Tibial artery (tissue), 4 donors: Measurements from ENCODE around the gene COL4A2.
A peak's percentile ranks its signal among the peaks of the same experiment; 100 is the strongest.
"Not testable (repeated sequence)": the region's sequence is repeated elsewhere in the genome, so short reads cannot be mapped to it uniquely, and the experiment has no call there.

ENCODE experiments used
- DNase-seq, 2 donors: peaks; one replicate each; pipeline ENCODE4 v3.0.0-alpha.2; 2019
- H3K27ac ChIP-seq, 2 donors: fragments of 200-600 bp; sonication (generic) in 1 of 2; 1 replicate in 1 of 2; 2 replicates in 1 of 2; pipeline ENCODE4 v1.5.1; 2018 to 2019; ENCODE audit warnings: mild to moderate bottlenecking in 1 of 2
- H3K27me3 ChIP-seq, 2 donors: fragments of 200-600 bp; sonication (generic) in 1 of 2; one replicate each; pipeline versions ENCODE4 v1.5.1 to v1.6.0; 2016 to 2019
- H3K36me3 ChIP-seq, 3 donors: fragments of 200-600 bp; sonication (generic) in 2 of 3; one replicate each; pipeline ENCODE4 v1.5.1; 2016 to 2019; ENCODE audit warnings: mild to moderate bottlenecking in 2 of 3
- H3K4me1 ChIP-seq, 4 donors: fragments of 200-600 bp; sonication (generic) in 2 of 4; 1 replicate in 3 of 4; 2 replicates in 1 of 4; pipeline ENCODE4 v1.5.1; 2016 to 2019
- H3K4me3 ChIP-seq, 2 donors: fragments of 200-600 bp; sonication (generic) in 1 of 2; 1 replicate in 1 of 2; 2 replicates in 1 of 2; pipeline ENCODE4 v1.5.1; 2018 to 2019; ENCODE audit warnings: mild to moderate bottlenecking in 2 of 2
- H3K9me3 ChIP-seq, 3 donors: fragments of 200-600 bp; sonication (generic) in 1 of 3; one replicate each; pipeline ENCODE4 v1.5.1; 2016 to 2019
- intact Hi-C: fragments of 100-400 bp; cut with DNase I; formaldehyde crosslinking; loops from one replicate; pipeline ENCODE4 v1.15.0; 2023; ENCODE audit warnings: low total_unique reads
- TF ChIP-seq, protein P1 (sequence below), 2 experiments: fragments of 200-600 bp in 1 of 2; fragments of 450-650 bp in 1 of 2; IDR thresholded peaks; one replicate each; pipeline ENCODE4 v1.5.1; 2017 to 2019; ENCODE audit warnings: antibody characterized with exemption in 2 of 2, mild to moderate bottlenecking in 1 of 2, moderate library complexity in 1 of 2

Gene COL4A2

DNA sequence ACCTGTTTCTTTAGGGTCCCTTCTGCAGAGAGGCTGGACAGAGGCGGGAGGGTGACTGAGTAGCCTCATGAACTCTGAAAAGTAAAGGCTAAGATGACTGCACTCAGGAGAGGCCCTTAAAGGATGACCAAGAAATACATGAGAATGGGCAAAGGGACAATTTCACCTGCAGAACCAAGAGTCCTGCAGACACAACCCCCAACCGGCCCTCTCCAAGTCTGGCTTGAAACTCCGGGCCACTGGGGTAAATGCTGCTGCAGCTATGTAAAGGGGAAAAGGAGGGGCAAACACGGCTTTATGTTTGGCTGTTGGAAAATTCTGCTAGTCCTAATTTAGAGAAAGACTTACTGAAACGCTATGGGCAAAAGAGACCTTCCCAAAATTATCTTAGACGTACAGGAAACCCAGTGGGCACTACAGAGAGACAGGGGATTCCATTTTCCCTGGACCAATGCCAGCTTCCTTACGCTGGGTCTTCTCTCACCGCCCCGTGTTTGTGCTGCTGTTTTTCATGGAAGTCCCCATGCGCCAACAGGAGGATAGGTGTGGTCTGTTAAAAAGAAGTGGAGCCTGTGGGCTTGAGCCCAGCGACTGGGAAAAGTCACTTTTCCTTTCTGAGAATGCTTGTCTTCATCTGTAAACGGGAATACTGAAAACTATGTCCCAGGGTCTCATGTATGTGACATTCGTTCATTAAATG, 10.6 kb downstream of the COL4A2 start:
- Histone ChIP-seq H3K4me3 (no peak overlapping the region), H3K9me3 (no peaks in the 10 kb centered on the region), H3K36me3 (peaks cover 11 to 14% (median 14%) of the 10 kb centered on the region in 3 donors), H3K27ac (peak overlapping the region; percentile 46 to 93), H3K4me1 (peaks cover 8 to 97% (median 85%) of the 10 kb centered on the region in 4 donors), H3K27me3 (no peaks in the 10 kb centered on the region)
- intact Hi-C loops = no loop called here
- TF ChIP-seq, protein P1, sequence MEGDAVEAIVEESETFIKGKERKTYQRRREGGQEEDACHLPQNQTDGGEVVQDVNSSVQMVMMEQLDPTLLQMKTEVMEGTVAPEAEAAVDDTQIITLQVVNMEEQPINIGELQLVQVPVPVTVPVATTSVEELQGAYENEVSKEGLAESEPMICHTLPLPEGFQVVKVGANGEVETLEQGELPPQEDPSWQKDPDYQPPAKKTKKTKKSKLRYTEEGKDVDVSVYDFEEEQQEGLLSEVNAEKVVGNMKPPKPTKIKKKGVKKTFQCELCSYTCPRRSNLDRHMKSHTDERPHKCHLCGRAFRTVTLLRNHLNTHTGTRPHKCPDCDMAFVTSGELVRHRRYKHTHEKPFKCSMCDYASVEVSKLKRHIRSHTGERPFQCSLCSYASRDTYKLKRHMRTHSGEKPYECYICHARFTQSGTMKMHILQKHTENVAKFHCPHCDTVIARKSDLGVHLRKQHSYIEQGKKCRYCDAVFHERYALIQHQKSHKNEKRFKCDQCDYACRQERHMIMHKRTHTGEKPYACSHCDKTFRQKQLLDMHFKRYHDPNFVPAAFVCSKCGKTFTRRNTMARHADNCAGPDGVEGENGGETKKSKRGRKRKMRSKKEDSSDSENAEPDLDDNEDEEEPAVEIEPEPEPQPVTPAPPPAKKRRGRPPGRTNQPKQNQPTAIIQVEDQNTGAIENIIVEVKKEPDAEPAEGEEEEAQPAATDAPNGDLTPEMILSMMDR (IDR thresholded peaks at IDR 0.05) = no peak
- peak in 1 of 2 donors; percentile 62 for DNase-seq

DNA sequence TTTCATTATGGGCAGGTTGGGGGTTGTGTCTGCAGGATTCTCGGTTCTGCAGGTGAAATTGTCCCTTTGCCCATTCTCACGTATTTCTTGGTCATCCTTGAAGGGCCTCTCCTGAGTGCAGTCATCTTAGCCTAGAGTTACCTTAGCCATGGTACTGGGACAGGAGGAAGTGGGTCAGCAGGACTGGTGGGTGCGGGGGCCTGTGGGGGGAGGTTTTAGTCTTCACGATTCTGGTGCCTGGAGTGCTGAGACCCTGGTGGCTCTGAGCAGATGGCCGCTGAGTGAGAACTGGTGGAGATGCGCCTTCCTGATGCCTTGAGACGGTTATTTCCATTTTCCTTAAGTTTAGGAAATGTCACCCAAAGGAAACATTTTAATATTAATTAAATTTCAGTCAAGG, 11.8 kb downstream of the COL4A2 start:
- peaks cover 11 to 14% (median 14%) of the 10 kb centered on the region in 3 donors for H3K36me3 ChIP-seq
- H3K27me3 ChIP-seq = no peaks in the 10 kb centered on the region
- DNase-seq = peak in 1 of 2 donors; percentile 54
- no peaks in the 10 kb centered on the region for H3K9me3 ChIP-seq
- H3K4me1 ChIP-seq = peaks cover 8 to 100% (median 89%) of the 10 kb centered on the region in 4 donors
- peak overlapping the region; percentile 43 to 93 for H3K27ac ChIP-seq
- TF ChIP-seq, protein P1 (IDR thresholded peaks at IDR 0.05) = no peak
- no peak overlapping the region for H3K4me3 ChIP-seq
- intact Hi-C loops = no loop called here

DNA sequence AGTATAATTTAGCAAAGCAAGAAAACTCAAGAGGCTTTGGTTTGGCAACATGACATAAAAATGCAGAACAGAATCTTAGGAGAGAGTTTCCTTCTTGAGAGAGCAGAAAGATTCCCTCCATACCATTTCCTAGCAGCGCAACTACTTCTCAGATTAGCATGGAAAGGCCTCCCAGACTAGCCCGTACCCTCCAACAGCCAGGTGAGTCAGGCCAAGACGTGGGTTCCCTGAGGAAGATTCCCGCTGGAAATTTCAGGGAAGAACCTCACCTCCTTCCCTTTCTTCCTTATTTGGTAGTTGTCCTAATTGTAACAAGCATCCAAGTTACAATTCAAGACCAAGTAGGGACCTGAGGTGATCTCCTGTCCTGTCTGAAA, 12.3 kb downstream of the COL4A2 start:
- Histone ChIP-seq H3K27ac (peak overlapping the region; percentile 43 to 93), H3K27me3 (no peaks in the 10 kb centered on the region), H3K36me3 (peaks cover 11 to 14% (median 14%) of the 10 kb centered on the region in 3 donors), H3K4me1 (peaks cover 8 to 100% (median 88%) of the 10 kb centered on the region in 4 donors), H3K4me3 (no peak overlapping the region), H3K9me3 (no peaks in the 10 kb centered on the region)
- TF ChIP-seq, protein P1 (IDR thresholded peaks at IDR 0.05) = no peak
- peak in 1 of 2 donors; percentile 48 for DNase-seq
- intact Hi-C loops = no loop called here

DNA sequence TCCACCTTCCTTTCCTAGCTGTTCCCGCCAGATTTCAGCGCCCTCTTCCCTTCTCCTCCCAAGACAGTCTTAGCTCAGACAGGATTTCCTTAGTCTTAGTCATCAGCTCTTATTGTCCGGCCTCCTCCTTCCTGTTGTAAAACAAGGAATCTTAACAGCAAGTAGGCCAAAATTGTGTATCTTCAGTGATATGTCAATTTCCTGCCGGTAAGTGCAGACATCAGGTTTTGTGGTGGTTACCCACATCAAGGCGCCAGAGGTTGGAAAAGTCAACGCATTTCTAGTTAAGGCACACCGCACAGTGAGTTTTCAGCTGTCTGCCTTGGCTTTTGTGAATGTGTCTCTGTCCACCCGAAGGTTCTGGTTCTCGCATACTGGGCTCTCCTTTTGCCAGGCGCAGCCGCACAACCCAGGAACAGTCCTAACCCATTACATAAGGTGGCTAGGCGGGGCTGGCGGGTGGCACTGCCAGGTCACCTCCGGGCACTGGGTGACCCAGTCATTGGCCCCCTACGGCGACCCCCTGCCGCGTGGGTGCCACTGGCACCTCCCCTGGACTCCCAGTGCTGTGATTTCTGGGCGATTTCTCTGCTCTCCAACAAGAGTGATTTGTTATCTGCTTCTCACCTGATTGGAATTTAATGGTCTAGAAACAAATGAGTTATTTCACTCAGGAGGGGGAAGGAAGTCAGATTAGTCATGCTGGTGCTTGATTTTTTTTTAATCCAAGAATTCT, 12.9 kb downstream of the COL4A2 start:
- no peaks in the 10 kb centered on the region for H3K27me3 ChIP-seq
- intact Hi-C loops = no loop called here
- peaks cover 11 to 14% (median 14%) of the 10 kb centered on the region in 3 donors for H3K36me3 ChIP-seq
- peaks cover 8 to 100% (median 88%) of the 10 kb centered on the region in 4 donors for H3K4me1 ChIP-seq
- TF ChIP-seq, protein P1 (IDR thresholded peaks at IDR 0.05) = no peak
- H3K4me3 ChIP-seq = no peak overlapping the region
- no peaks in the 10 kb centered on the region for H3K9me3 ChIP-seq
- peak overlapping the region; percentile 43 to 93 for H3K27ac ChIP-seq
- peak in 1 of 2 donors; percentile 78 for DNase-seq

DNA sequence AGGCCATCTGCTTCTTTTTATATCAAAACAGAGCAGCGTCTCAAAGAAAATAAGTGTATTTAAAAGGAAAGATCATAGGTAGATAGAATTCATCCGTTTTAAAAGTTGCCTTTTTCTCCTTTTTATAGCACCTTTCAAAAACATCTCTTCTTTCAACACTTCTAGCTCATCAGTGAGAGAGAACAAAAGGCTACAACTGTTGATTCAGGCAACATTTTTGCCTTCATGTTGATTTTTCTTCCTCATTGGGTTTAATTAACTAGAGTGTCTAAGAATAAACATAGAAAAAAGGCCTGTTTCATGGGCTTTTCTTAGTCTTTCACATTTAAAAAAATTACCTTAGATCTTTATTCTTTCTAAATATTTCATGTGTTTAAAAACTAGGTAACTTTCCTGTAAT, 13.6 kb downstream of the COL4A2 start:
- H3K4me1 ChIP-seq = peaks cover 8 to 100% (median 88%) of the 10 kb centered on the region in 4 donors
- TF ChIP-seq, protein P1 (IDR thresholded peaks at IDR 0.05) = no peak
- DNase-seq = no peak
- intact Hi-C loops = no loop called here
- H3K36me3 ChIP-seq = peaks cover 11 to 14% (median 14%) of the 10 kb centered on the region in 3 donors
- no peaks in the 10 kb centered on the region for H3K9me3 ChIP-seq
- H3K27me3 ChIP-seq = no peaks in the 10 kb centered on the region
- peak overlapping the region; percentile 43 to 93 for H3K27ac ChIP-seq
- H3K4me3 ChIP-seq = no peak overlapping the region

DNA sequence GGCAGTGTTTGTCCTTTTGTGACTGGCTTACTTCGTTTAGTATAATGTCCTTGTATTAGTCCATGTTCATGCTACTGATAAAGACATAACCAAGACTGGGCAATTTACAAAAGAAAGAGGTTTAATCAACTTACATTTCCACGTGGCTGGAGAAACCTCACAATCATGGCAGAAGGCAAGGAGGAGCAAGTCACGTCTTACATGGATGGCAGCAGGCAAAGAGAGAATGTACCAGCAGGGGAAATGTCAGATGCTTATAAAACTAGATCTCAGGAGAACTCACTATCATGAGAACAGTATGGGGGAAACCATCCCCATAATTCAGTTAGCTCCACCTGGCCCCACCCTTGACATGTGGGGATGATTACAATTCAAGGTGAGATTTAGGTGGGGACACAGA, 14.5 kb downstream of the COL4A2 start:
- DNase-seq, H3K4me3 ChIP-seq, intact Hi-C loops, H3K27me3 ChIP-seq, H3K9me3 ChIP-seq: not testable (repeated sequence)
- Histone ChIP-seq H3K4me1 (peaks cover 8 to 100% (median 88%) of the 10 kb centered on the region in 4 donors), H3K36me3 (peaks cover 8 to 11% (median 11%) of the 10 kb centered on the region in 3 donors), H3K27ac (peak overlapping the region; percentile 92 to 93)
